ENCODE results near the gene PPM1K.

DNA sequence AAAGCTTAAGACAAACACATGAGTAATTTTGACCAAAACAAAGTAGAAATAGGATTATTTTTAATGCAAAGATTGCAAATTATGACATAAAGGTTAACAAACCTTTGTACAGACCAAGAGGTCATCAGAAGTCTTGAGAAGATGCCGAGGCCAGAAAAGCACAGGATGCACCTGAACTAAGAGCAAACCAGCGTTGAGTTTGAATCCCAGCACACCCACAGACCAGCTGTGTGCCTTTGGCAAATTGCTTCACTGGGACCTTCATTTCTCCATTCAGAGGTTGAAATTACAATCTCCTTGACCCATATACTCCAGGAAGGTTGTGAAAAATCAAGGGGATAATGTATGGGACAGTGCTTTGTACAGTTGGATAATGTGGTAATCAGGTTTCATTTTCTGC lies 56.6 kb downstream of the PPM1K start:
- TF ChIP-seq, protein P1, sequence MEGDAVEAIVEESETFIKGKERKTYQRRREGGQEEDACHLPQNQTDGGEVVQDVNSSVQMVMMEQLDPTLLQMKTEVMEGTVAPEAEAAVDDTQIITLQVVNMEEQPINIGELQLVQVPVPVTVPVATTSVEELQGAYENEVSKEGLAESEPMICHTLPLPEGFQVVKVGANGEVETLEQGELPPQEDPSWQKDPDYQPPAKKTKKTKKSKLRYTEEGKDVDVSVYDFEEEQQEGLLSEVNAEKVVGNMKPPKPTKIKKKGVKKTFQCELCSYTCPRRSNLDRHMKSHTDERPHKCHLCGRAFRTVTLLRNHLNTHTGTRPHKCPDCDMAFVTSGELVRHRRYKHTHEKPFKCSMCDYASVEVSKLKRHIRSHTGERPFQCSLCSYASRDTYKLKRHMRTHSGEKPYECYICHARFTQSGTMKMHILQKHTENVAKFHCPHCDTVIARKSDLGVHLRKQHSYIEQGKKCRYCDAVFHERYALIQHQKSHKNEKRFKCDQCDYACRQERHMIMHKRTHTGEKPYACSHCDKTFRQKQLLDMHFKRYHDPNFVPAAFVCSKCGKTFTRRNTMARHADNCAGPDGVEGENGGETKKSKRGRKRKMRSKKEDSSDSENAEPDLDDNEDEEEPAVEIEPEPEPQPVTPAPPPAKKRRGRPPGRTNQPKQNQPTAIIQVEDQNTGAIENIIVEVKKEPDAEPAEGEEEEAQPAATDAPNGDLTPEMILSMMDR (IDR thresholded peaks at IDR 0.05; ENCODE audit: low read depth, low read length, poor library complexity, severe bottlenecking) = no peak
- TF ChIP-seq EZH2phosphoT487 (IDR thresholded peaks at IDR 0.05; ENCODE audit: borderline replicate concordance, low read length) = no peak
